Breast epithelium (tissue), 3 donors: ENCODE results near the gene TENM4.

Experiments
- CTCF ChIP-seq, 3 donors: fragments of 450-650 bp; IDR thresholded peaks; one replicate each; pipeline ENCODE4 v1.5.1; 2016 to 2017; ENCODE audit warnings: antibody characterized with exemption in 3 of 3, mild to moderate bottlenecking in 3 of 3, moderate library complexity in 3 of 3
- POLR2A ChIP-seq: fragments of 450-650 bp; IDR thresholded peaks from one replicate; pipeline ENCODE4 v1.6.1; 2016; ENCODE audit warnings: antibody characterized with exemption, mild to moderate bottlenecking, moderate library complexity
- POLR2AphosphoS5 ChIP-seq, 3 donors: sonication (generic); formaldehyde crosslinking; IDR thresholded peaks; one replicate each; pipeline ENCODE4 v1.6.1; 2017; ENCODE audit warnings: antibody characterized with exemption in 3 of 3

GRCh38 chr11:78821371-78822306, 619.2 kb downstream of the TENM4 start:
- no peak for TF ChIP-seq CTCF (IDR thresholded peaks at IDR 0.05)
- TF ChIP-seq POLR2AphosphoS5 (IDR thresholded peaks at IDR 0.05), result no peak
- TF ChIP-seq POLR2A, result no peak
